ENCODE measurements around the gene PPP6R2.

Gene PPP6R2

DNA sequence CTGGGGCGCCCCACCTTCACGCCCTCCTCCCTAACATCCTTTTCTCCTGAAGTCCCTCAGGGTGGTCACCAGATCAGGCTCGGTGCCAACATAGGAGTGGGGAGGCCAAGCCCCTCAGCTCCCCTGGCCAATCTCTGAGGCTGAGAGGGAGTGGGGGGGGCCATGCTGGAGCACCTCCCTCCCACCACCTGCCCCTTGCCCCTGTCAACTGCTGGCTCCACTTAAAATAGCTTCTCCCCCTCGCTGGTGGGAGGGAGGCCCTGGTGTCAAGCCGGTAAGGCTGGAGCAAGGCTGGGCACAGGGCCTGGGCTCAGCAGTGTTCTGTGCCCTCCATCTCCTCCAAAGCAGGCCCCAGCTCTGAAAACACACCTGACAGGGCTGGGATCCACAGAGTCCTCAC, 40.6 kb upstream of the PPP6R2 start:
- no peak overlapping the region for H3K4me3 ChIP-seq (ENCODE audit: low read depth, low read length)
- TF ChIP-seq, protein P1, sequence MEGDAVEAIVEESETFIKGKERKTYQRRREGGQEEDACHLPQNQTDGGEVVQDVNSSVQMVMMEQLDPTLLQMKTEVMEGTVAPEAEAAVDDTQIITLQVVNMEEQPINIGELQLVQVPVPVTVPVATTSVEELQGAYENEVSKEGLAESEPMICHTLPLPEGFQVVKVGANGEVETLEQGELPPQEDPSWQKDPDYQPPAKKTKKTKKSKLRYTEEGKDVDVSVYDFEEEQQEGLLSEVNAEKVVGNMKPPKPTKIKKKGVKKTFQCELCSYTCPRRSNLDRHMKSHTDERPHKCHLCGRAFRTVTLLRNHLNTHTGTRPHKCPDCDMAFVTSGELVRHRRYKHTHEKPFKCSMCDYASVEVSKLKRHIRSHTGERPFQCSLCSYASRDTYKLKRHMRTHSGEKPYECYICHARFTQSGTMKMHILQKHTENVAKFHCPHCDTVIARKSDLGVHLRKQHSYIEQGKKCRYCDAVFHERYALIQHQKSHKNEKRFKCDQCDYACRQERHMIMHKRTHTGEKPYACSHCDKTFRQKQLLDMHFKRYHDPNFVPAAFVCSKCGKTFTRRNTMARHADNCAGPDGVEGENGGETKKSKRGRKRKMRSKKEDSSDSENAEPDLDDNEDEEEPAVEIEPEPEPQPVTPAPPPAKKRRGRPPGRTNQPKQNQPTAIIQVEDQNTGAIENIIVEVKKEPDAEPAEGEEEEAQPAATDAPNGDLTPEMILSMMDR (IDR thresholded peaks at IDR 0.05; ENCODE audit: control insufficient read depth, extremely low read depth, insufficient read depth) = no peak
- DNase-seq (ENCODE audit: low read depth) = no peak

DNA sequence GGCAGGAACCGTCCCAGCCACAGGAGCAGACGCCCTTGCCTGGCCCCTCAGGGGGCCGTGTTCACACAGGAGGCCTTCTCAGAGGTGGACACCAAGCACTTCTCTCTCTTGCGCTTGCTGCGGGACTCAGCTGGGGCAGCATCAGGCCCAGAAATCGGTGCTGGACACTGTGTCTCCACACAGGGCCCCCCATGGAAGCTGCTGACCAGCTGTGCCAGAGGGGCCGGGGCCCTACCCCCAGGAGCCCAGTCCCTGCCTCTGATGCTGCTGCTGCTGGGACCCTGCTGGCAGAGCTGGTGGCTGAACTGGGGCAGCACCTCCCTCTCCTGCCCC, 39.6 kb upstream of the PPP6R2 start:
- TF ChIP-seq, protein P1 (IDR thresholded peaks at IDR 0.05; ENCODE audit: control insufficient read depth, extremely low read depth, insufficient read depth) = no peak
- no peak for DNase-seq (ENCODE audit: low read depth)

DNA sequence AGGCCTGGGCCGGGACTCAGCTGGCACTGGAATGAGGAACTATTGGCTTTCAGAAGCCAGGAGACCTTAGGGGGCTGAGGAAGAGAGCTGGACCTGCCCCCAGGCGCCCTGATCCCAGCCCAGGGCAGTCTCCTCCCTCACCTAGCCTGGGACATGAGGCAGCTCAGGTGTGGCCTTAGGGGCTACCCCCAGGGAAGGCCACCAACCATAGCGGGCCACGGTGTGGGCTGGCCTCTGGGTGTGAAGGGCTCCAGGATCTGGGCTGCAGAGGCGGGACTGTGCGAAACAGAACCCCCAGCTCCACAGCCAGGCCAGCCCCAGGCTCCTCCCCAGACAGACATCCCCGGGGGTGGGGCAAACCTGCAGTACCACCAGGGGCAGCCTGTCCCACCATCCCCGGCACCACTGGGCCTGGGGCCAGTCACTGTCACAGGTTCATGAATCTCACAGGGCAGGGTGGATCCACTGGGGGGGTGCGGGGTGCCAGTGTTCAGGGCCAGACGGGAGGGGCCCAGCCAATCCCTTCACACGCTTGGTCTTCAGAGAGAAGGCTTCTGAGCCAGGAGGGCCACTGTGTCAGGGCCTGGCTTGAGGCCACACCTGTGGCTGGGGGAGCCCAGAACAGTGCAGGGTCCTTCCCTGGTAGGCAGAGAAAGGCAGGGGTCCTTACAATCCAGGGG, 39.1 kb upstream of the PPP6R2 start:
- peak; percentile 49 for DNase-seq (ENCODE audit: low read depth)
- TF ChIP-seq, protein P1 (IDR thresholded peaks at IDR 0.05; ENCODE audit: control insufficient read depth, extremely low read depth, insufficient read depth) = no peak
- peak overlapping the region; percentile 39 for H3K4me3 ChIP-seq (ENCODE audit: low read depth, low read length)

More for the DNA sequence above, 39.6 kb upstream of the PPP6R2 start:
- peak overlapping the region; percentile 39 for H3K4me3 ChIP-seq (ENCODE audit: low read depth, low read length)

DNA sequence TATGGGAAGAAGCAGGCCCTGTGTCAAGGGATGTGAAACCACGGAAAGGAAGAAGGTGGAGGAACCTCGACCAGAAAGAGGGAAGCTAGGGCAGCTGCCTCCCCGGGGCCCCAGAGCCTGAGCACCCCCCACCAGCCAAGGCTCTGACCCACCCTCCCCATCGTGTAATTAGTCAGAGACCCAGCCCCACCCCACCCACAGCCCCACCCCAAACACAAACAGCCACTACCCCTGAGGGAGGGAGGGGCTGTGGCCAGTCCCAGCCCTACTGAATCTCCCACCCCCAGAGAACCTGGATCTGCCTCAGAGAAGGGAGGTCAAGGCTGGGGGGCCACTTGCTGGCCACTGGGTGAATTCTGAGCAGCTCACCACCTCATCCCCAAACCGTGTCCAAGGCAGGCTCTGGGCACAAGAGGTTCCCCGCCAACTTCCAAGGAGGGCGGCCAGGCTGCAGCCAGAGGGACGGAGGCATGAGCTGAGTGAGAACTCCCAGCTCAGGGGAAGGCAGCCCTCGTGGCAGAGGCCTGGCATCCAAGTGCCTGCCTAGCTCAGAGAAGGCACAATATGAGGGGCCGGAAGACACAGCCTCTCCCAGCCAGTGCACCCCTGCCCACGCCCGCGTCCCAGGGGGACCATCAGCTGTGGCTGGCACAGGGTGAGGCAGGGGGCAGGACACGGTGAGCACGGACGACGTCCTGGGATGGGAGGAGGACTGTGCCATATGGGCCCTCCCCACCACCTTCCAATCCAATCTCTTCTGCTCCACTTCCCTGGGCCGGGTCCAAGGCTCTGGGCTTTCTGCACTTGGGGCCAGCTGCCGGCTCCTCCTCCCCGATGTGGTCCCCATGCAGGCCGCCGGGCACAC, 38.4 kb upstream of the PPP6R2 start:
- H3K4me3 ChIP-seq (ENCODE audit: low read depth, low read length) = peak overlapping the region; percentile 98
- DNase-seq (ENCODE audit: low read depth) = no peak
- TF ChIP-seq, protein P1 (IDR thresholded peaks at IDR 0.05; ENCODE audit: control insufficient read depth, extremely low read depth, insufficient read depth) = no peak

DNA sequence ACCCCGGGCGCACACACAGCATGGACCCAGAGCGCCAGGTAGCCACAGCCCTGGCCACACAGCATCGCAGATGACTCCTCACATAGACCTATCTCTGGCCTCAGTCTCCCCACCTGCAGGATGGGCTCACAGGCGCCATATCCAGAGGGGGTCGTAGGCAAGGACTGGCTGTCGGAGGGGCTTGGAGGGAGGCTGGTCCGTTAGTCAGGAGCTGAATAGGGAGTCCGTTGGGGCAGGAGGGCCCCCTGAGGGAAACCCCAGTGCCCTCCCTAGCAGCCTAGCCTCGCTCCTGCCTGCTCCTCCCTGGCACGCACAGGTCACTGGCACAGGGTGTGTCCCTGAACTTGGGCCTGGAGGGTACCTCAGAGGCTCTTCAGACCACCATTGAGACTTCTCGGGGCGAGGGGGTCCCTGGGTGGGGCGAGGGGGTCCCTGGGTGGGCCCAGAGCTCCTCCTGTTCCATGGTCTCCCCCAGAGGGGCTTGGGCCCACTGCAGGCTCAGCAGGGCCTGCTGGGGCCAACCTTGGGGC, 37.7 kb upstream of the PPP6R2 start:
- peak overlapping the region; percentile 98 for H3K4me3 ChIP-seq (ENCODE audit: low read depth, low read length)
- DNase-seq (ENCODE audit: low read depth) = no peak
- TF ChIP-seq, protein P1 (IDR thresholded peaks at IDR 0.05; ENCODE audit: control insufficient read depth, extremely low read depth, insufficient read depth) = no peak

DNA sequence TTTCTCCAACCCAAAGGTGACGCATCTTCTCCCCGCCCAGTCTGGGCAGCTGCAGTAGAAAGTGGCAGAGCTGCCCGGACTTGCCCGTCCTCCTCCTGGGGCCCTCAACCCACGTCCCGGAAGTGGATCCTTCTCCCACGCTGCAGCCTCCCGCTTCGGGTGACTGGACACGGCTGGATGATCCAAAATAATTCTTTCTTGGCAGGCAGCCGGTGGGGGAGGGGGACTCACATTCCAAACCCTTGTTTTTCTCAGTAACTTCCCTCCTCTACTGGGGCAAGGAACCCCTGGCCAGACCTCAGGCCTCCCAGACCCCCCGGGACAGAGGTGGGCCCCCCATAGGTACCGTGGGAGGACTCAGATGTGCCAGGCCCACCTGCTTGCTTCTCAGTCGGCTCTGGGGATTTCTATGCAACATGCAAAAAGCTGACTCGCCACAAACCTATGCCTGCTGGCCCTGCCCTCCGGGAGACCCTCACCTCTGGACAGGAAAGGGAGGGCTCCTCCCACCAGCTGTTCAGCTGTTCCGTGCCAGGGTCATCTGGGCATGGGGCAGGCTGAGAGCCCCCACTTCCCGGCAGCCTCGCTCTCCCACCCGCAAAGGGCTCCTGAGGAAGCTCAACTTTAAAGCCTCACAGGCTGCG, 37.1 kb upstream of the PPP6R2 start:
- DNase-seq (ENCODE audit: low read depth) = peak; percentile 88
- TF ChIP-seq, protein P1 (IDR thresholded peaks at IDR 0.05; ENCODE audit: control insufficient read depth, extremely low read depth, insufficient read depth) = no peak
- H3K4me3 ChIP-seq (ENCODE audit: low read depth, low read length) = peak overlapping the region; percentile 98

Data from LNCaP clone FGC (cell line).